ENCODE results near the gene IFNGR1. TPM values are rescaled to one million over a fixed set of nuclear protein-coding genes. Genes with fewer than 3 reads are reported as not detected.

Gene IFNGR1
- total RNA-seq, 1 experiment from 2014 or later = 18.4 TPM

DNA sequence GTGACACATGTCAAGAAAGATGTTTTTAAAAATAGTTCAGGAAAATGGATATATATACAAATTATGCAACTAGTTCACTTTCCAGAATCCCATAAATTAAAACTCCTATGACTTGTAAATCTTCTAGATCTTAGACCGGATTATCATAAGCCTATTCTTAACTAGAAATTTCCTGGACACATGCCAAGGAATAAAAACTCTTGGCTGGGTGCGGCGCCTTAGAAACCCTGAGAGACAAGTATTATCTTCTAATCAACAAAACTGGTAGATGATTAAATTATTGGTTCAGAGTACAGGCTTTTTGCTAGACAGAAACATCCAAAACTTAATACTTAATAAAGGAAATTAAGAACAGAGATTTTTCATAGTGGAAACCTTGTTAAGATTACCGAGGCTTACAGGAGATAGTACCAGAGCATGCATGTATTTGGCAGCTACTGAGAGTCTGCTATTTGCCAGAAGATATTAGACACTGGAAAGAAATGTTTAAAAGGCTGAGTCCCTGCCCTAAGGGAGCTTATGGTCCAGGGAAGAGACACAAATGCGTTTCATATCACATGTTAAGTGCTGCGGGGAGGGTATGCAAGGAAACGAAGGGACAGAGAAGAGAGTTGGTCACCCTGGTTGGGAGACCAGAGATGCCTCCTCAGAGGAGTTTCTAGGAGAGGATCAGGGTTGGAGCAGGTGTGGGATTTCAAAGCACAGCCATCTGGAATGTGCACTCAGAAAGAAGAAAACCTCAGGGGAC, 46.5 kb upstream of the IFNGR1 start:
- intact Hi-C loops (cut with micrococcal nuclease; ENCODE audit: unreplicated experiment) = no loop called here
- POLR2A ChIA-PET (ENCODE audit: low non-redundant PET) = no interaction called here
- no TSS peak for BruUV-seq (replicated peaks)

DNA sequence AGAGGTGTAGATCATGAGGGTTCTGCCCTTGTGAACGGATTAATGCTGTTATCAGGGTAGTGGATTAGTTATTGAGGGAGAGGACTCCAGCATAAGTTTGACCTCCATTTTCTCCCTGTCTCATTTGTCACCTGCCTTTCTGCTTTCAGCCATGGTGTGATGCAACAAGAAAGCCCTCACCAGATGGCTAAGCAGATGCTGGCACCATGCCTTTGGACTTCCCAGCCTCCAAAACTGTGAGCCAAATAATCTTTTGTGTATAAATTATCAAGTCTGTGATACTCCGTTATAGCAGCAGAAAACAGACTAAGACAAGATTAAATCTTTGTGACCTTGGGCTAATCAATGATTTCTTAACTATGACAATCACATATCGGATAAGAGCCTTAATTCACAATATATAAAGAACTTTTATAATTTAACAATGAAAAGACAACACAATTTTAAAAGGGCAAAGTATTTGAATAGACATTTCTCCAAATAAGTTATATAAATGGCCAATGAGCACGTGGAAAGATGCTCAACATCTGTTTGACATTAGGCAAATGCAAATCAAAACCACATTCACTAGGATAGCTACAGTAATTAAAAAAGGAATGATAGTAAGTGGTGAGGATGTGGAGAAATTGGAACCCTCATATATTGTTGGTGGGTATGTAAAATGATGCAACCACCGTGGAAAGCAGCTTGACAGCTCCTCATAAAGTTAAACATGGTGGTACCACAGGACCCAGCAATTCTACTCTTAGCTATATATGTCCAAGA, 45.3 kb upstream of the IFNGR1 start:
- intact Hi-C loops (cut with micrococcal nuclease; ENCODE audit: unreplicated experiment) = no loop called here
- CTCF ChIA-PET = no interaction called here
- H3K4me3 ChIP-seq (ENCODE audit: low read depth, low read length, poor library complexity, severe bottlenecking) = no peak overlapping the region
- no peak for TF ChIP-seq EZH2 (IDR thresholded peaks at IDR 0.05; ENCODE audit: borderline replicate concordance, low read depth, low read length, poor library complexity, severe bottlenecking)
- TF ChIP-seq, protein P1, sequence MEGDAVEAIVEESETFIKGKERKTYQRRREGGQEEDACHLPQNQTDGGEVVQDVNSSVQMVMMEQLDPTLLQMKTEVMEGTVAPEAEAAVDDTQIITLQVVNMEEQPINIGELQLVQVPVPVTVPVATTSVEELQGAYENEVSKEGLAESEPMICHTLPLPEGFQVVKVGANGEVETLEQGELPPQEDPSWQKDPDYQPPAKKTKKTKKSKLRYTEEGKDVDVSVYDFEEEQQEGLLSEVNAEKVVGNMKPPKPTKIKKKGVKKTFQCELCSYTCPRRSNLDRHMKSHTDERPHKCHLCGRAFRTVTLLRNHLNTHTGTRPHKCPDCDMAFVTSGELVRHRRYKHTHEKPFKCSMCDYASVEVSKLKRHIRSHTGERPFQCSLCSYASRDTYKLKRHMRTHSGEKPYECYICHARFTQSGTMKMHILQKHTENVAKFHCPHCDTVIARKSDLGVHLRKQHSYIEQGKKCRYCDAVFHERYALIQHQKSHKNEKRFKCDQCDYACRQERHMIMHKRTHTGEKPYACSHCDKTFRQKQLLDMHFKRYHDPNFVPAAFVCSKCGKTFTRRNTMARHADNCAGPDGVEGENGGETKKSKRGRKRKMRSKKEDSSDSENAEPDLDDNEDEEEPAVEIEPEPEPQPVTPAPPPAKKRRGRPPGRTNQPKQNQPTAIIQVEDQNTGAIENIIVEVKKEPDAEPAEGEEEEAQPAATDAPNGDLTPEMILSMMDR (conservative IDR thresholded peaks at IDR 0.05; ENCODE audit: low read depth, low read length) = no peak
- peaks cover 6% of the 10 kb centered on the region for H3K9me3 ChIP-seq (ENCODE audit: low read depth, low read length, poor library complexity, severe bottlenecking)
- no TSS peak for BruUV-seq (replicated peaks)
- H3K27me3 ChIP-seq (replicated peaks; ENCODE audit: insufficient read depth, low read depth, low read length, poor library complexity) = no peaks in the 10 kb centered on the region
- H3K27ac ChIP-seq (ENCODE audit: low read depth, low read length, poor library complexity, severe bottlenecking) = no peak overlapping the region
- no peaks in the 10 kb centered on the region for H3K4me1 ChIP-seq (ENCODE audit: insufficient read depth, low read length, poor library complexity, severe bottlenecking)
- POLR2A ChIA-PET (ENCODE audit: low non-redundant PET) = no interaction called here
- H3K36me3 ChIP-seq (ENCODE audit: insufficient read depth, low read length, poor library complexity, severe bottlenecking) = no peaks in the 10 kb centered on the region
- peak; percentile 23 for DNase-seq (ENCODE audit: low spot score)

More for the DNA sequence above, 46.5 kb upstream of the IFNGR1 start:
- Histone ChIP-seq H3K9me3 (ENCODE audit: low read depth, low read length, poor library complexity, severe bottlenecking) (peaks cover 6% of the 10 kb centered on the region), H3K4me1 (ENCODE audit: insufficient read depth, low read length, poor library complexity, severe bottlenecking) (no peaks in the 10 kb centered on the region), H3K36me3 (ENCODE audit: insufficient read depth, low read length, poor library complexity, severe bottlenecking) (no peaks in the 10 kb centered on the region), H3K27me3 (replicated peaks; ENCODE audit: insufficient read depth, low read depth, low read length, poor library complexity) (no peaks in the 10 kb centered on the region), H3K4me3 (ENCODE audit: low read depth, low read length, poor library complexity, severe bottlenecking) (no peak overlapping the region), H3K27ac (ENCODE audit: low read depth, low read length, poor library complexity, severe bottlenecking) (no peak overlapping the region)
- CTCF ChIA-PET = no interaction called here
- TF ChIP-seq, protein P1 (conservative IDR thresholded peaks at IDR 0.05; ENCODE audit: low read depth, low read length) = no peak
- TF ChIP-seq EZH2 (IDR thresholded peaks at IDR 0.05; ENCODE audit: borderline replicate concordance, low read depth, low read length, poor library complexity, severe bottlenecking) = no peak
- peak; percentile 68 for DNase-seq (ENCODE audit: low spot score)

DNA sequence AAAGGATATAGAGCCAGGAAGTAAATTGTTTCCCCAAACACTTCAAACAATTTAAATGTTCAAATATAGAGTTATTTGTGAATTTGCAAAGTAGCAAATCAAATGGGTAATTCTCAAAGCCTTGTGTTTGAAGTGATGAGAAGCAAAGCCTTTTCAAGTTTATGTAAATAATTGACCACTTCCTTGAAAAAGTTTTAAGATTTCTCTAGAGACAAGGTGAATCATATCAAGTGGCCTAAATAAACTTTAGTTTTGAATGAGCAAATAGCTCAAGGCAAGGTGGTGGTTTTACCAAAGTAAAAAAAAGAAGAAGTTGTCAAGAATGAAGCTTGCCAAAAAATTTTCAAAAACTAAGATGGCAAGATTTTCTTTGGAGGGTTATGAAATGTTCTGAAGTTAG, 42.6 kb upstream of the IFNGR1 start:
- H3K27ac ChIP-seq (ENCODE audit: low read depth, low read length, poor library complexity, severe bottlenecking) = no peak overlapping the region
- intact Hi-C loops (cut with micrococcal nuclease; ENCODE audit: unreplicated experiment) = no loop called here
- H3K36me3 ChIP-seq (ENCODE audit: insufficient read depth, low read length, poor library complexity, severe bottlenecking) = no peaks in the 10 kb centered on the region
- no TSS peak for BruUV-seq (replicated peaks)
- H3K9me3 ChIP-seq (ENCODE audit: low read depth, low read length, poor library complexity, severe bottlenecking) = peaks cover 6% of the 10 kb centered on the region
- H3K27me3 ChIP-seq (replicated peaks; ENCODE audit: insufficient read depth, low read depth, low read length, poor library complexity) = no peaks in the 10 kb centered on the region
- POLR2A ChIA-PET (ENCODE audit: low non-redundant PET) = no interaction called here
- H3K4me1 ChIP-seq (ENCODE audit: insufficient read depth, low read length, poor library complexity, severe bottlenecking) = no peaks in the 10 kb centered on the region
- DNase-seq (ENCODE audit: low spot score) = no peak
- TF ChIP-seq EZH2 (IDR thresholded peaks at IDR 0.05; ENCODE audit: borderline replicate concordance, low read depth, low read length, poor library complexity, severe bottlenecking) = no peak
- TF ChIP-seq, protein P1 (conservative IDR thresholded peaks at IDR 0.05; ENCODE audit: low read depth, low read length) = no peak
- CTCF ChIA-PET = no interaction called here
- no peak overlapping the region for H3K4me3 ChIP-seq (ENCODE audit: low read depth, low read length, poor library complexity, severe bottlenecking)
